CD4-positive, alpha-beta T cell (primary cell): ENCODE measurements around the gene SRC. TPM values are rescaled to one million over a fixed set of nuclear protein-coding genes. Genes with fewer than 3 reads are reported as not detected.

Experiments used
- ATAC-seq: fragments of 200-7000 bp; cut with Tn5 transposase; one replicate; pipeline ENCODE4 v1.10.0; 2022; ENCODE audit warnings: mild to moderate bottlenecking; ENCODE audit not compliant: poor library complexity
- CTCF ChIA-PET: fragments of 350-600 bp; sonication (Branson Sonifier 250); formaldehyde crosslinking; loops from one replicate; lab custom pipeline; 2021; ENCODE audit warnings: antibody characterized with exemption, inconsistent platforms; lab: Charles Lee
- POLR2A ChIA-PET: fragments of 350-600 bp; sonication (Branson Sonifier 250); formaldehyde crosslinking; loops from one replicate; lab custom pipeline; 2021; ENCODE audit warnings: antibody characterized with exemption, inconsistent platforms; lab: Charles Lee
- DNase-seq, 14 experiments: peaks; one replicate each; pipeline ENCODE4 v3.0.0-alpha.2; 2013 to 2020; ENCODE audit warnings: mixed read lengths in 2 of 14
- H3K27ac ChIP-seq, 2 donors: one replicate each; pipeline versions ENCODE4 v1.5.1 to v1.7.0; 2013; ENCODE audit warnings: low read length in 2 of 2, low read depth in 1 of 2, mild to moderate bottlenecking in 1 of 2
- H3K27me3 ChIP-seq, 2 experiments: 1 replicate in 1 of 2; 2 replicates in 1 of 2; pipeline versions ENCODE4 v1.6.1 to v1.7.0; 2013; ENCODE audit warnings: low read length in 2 of 2, control low read depth in 1 of 2, mild to moderate bottlenecking in 1 of 2, moderate library complexity in 1 of 2; ENCODE audit not compliant: insufficient read depth in 2 of 2, control insufficient read depth in 1 of 2
- H3K36me3 ChIP-seq: one replicate; pipeline ENCODE4 v1.6.1; 2013; ENCODE audit warnings: low read length, control low read depth; ENCODE audit not compliant: insufficient read depth
- H3K4me1 ChIP-seq: one replicate; pipeline ENCODE4 v1.6.1; 2013; ENCODE audit warnings: low read length, control low read depth; ENCODE audit not compliant: insufficient read depth
- H3K4me3 ChIP-seq: one replicate; pipeline ENCODE4 v1.5.1; 2013; ENCODE audit warnings: mild to moderate bottlenecking, low read length, moderate library complexity
- H3K9me3 ChIP-seq, 2 experiments: 1 replicate in 1 of 2; 2 replicates in 1 of 2; pipeline versions ENCODE4 v1.6.1 to v1.7.0; 2013; ENCODE audit warnings: low read length in 2 of 2, mild to moderate bottlenecking in 2 of 2, control low read depth in 1 of 2, moderate library complexity in 1 of 2; ENCODE audit not compliant: control insufficient read depth in 1 of 2, insufficient read depth in 1 of 2
- H3K27ac Mint-ChIP-seq: one replicate; pipeline ENCODE4 v1.8.0; 2020; ENCODE audit warnings: mixed read lengths
- H3K27me3 Mint-ChIP-seq: one replicate; pipeline ENCODE4 v1.8.0; 2021; ENCODE audit warnings: mixed read lengths
- H3K36me3 Mint-ChIP-seq: one replicate; pipeline ENCODE4 v1.8.0; 2021; ENCODE audit warnings: low read depth, mixed read lengths
- H3K4me1 Mint-ChIP-seq: one replicate; pipeline ENCODE4 v1.8.0; 2021; ENCODE audit warnings: low read depth, mixed read lengths
- H3K4me3 Mint-ChIP-seq: one replicate; pipeline ENCODE4 v1.8.0; 2020; ENCODE audit warnings: mild to moderate bottlenecking, mixed read lengths
- H3K9me3 Mint-ChIP-seq: one replicate; pipeline ENCODE4 v1.8.0; 2020; ENCODE audit warnings: mixed read lengths
- CTCF ChIP-seq: fragments of 200-600 bp; IDR thresholded peaks from one replicate; pipeline ENCODE4 v1.8.0; 2022; ENCODE audit warnings: antibody characterized with exemption, mild to moderate bottlenecking
- intact Hi-C, 2 experiments: fragments of 100-400 bp; cut with DNase I in 1 of 2; cut with micrococcal nuclease in 1 of 2; formaldehyde crosslinking; loops; one replicate each; pipeline versions ENCODE4 v1.15.1 to v1.9.0; 2023 to 2025; cut with DNase I, micrococcal nuclease
- total RNA-seq, 174 experiments: library from RNA in 2 of 174; stranded (reverse) in 2 of 174; gene quantifications; one replicate each; pipeline ENCODE4 v1.2.3 and lab custom pipeline; 2021 to 2026

Gene SRC
- total RNA-seq, 2 experiments from 2014 or later, result 2.5 to 3.1 TPM

GRCh38 chr20:37396416-37397075 lies 50.6 kb downstream of the SRC start:
- Mint-ChIP-seq H3K9me3 (no peaks in the 10 kb centered on the region), H3K27ac (no peak overlapping the region), H3K4me1 (no peaks in the 10 kb centered on the region), H3K36me3 (no peaks in the 10 kb centered on the region), H3K4me3 (no peak overlapping the region), H3K27me3 (no peaks in the 10 kb centered on the region)
- H3K27ac ChIP-seq, result no peak overlapping the region
- CTCF ChIA-PET, result no interaction called here
- POLR2A ChIA-PET, result no interaction called here
- ATAC-seq, result no peak
- no peaks in the 10 kb centered on the region for H3K27me3 ChIP-seq
- H3K9me3 ChIP-seq, result no peaks in the 10 kb centered on the region
- H3K36me3 ChIP-seq, result no peaks in the 10 kb centered on the region
- no peaks in the 10 kb centered on the region for H3K4me1 ChIP-seq
- intact Hi-C loops, result no loop called here
- no peak for TF ChIP-seq CTCF
- no peak overlapping the region for H3K4me3 ChIP-seq
- no peak for DNase-seq

DNA sequence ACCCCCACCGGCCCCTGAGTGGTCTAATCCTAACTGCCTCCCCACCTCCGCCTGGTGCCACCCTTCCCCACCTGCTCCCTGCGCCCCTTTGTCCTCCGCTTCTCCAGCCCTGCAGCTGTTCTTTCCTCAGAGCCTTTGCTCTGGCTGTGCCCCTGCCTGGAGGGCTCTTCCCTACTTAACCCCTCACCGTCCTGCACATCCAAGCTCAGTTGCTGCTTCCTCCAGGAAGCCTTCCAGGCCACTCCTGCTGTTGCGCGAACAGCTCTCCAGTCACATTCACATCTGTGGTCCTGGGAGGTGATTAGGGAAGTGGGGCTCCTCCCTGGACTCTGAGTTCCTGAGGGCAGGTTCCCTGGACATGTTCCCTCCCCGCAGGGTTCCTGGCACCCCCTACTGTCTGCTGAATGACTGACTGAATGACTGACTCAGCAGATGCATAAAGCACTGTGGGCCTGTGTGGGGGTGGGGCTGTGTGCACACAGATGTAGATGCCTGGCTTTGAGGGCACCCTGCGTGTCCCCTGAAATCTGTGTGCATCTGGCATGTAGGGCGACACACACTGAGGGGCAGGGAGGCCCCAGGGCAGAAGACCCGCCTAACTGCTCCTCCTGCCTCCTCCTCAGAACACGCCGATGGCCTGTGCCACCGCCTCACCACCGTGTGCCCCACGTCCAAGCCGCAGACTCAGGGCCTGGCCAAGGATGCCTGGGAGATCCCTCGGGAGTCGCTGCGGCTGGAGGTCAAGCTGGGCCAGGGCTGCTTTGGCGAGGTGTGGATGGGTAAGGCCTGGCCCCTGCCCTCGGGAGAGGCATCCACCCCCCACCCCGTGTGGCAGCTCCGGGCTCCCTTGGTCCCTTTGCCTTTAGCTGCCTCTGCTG lies 51.4 kb downstream of the SRC start:
- Histone ChIP-seq H3K36me3 (no peaks in the 10 kb centered on the region), H3K4me1 (no peaks in the 10 kb centered on the region), H3K27ac (no peak overlapping the region), H3K9me3 (no peaks in the 10 kb centered on the region), H3K27me3 (no peaks in the 10 kb centered on the region), H3K4me3 (no peak overlapping the region)
- no peaks in the 10 kb centered on the region for H3K9me3 Mint-ChIP-seq
- CTCF ChIA-PET, result no interaction called here
- intact Hi-C loops, result no loop called here
- no peak overlapping the region for H3K4me3 Mint-ChIP-seq
- no peak for TF ChIP-seq CTCF
- no peaks in the 10 kb centered on the region for H3K27me3 Mint-ChIP-seq
- ATAC-seq (no peak), DNase-seq (no peak)
- POLR2A ChIA-PET, result no interaction called here
- H3K36me3 Mint-ChIP-seq, result no peaks in the 10 kb centered on the region
- no peak overlapping the region for H3K27ac Mint-ChIP-seq
- H3K4me1 Mint-ChIP-seq, result no peaks in the 10 kb centered on the region

GRCh38 chr20:37397954-37398749 lies 52.2 kb downstream of the SRC start:
- DNase-seq, result no peak

More at GRCh38 chr20:37397954-37398749, 52.2 kb downstream of the SRC start:
- Histone ChIP-seq H3K4me3 (no peak overlapping the region), H3K36me3 (no peaks in the 10 kb centered on the region), H3K27ac (no peak overlapping the region), H3K9me3 (no peaks in the 10 kb centered on the region), H3K27me3 (no peaks in the 10 kb centered on the region), H3K4me1 (no peaks in the 10 kb centered on the region)
- TF ChIP-seq CTCF, result no peak
- Mint-ChIP-seq H3K27ac (no peak overlapping the region), H3K4me1 (no peaks in the 10 kb centered on the region), H3K36me3 (no peaks in the 10 kb centered on the region), H3K4me3 (no peak overlapping the region), H3K27me3 (no peaks in the 10 kb centered on the region), H3K9me3 (no peaks in the 10 kb centered on the region)
- intact Hi-C loops, result no loop called here
- POLR2A ChIA-PET, result no interaction called here
- CTCF ChIA-PET, result no interaction called here
- ATAC-seq, result no peak
